ENCODE data around the gene NAPB.

DNA sequence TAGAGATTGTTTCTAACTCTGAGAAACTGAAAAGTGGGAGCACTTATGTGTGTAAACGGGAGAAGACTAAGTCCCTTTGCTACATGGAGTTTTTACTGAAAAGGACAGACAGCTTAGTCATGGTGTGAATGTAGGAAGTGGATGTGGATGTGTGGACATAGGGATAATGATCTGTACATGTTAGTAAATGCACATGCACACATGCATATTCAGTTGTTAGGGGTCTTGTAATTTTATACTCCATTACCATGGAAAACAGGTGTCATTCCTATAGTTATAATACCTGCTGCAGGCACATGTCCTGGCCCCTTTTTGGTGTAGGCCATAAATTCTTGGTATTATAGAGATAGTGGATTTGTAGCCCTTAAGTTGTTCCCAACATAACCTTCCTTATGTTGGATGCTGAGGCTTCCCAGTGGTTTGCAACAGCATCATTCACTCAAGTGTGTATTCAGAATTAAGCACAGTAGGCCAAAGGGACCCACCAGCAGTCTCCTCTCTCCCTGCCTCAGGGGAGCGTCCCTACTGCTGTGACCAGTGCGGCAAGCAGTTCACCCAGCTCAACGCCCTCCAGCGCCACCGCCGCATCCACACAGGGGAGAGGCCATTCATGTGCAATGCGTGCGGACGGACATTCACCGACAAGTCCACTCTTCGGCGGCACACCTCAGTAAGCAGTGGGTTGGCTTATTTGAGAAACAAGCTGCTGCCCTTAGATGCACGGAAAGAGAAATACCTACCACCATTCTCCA is 52.0 kb downstream of the NAPB start:
- TF ChIP-seq, protein P1, sequence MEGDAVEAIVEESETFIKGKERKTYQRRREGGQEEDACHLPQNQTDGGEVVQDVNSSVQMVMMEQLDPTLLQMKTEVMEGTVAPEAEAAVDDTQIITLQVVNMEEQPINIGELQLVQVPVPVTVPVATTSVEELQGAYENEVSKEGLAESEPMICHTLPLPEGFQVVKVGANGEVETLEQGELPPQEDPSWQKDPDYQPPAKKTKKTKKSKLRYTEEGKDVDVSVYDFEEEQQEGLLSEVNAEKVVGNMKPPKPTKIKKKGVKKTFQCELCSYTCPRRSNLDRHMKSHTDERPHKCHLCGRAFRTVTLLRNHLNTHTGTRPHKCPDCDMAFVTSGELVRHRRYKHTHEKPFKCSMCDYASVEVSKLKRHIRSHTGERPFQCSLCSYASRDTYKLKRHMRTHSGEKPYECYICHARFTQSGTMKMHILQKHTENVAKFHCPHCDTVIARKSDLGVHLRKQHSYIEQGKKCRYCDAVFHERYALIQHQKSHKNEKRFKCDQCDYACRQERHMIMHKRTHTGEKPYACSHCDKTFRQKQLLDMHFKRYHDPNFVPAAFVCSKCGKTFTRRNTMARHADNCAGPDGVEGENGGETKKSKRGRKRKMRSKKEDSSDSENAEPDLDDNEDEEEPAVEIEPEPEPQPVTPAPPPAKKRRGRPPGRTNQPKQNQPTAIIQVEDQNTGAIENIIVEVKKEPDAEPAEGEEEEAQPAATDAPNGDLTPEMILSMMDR (IDR thresholded peaks at IDR 0.05; ENCODE audit: low read length), result no peak
- TF ChIP-seq EZH2 (optimal IDR thresholded peaks at IDR 0.05; ENCODE audit: low read depth, low read length), result no peak
- TF ChIP-seq EZH2phosphoT487 (IDR thresholded peaks at IDR 0.05; ENCODE audit: low read length), result no peak

All from MM.1S (cell line).